H1 (cell line): ENCODE measurements around the gene BCL2.

Experiments
- CHD1 ChIP-seq: IDR thresholded peaks from 2 replicates; pipeline ENCODE4 v1.6.1; 2012; ENCODE audit warnings: low read depth, low read length, improper control_type of control experiment
- EP300 ChIP-seq, 2 experiments: IDR thresholded peaks; 1 replicate in 1 of 2; 2 replicates in 1 of 2; pipeline ENCODE4 v1.6.1; 2011 to 2012; ENCODE audit warnings: low read depth in 2 of 2, low read length in 2 of 2, mild to moderate bottlenecking in 2 of 2, borderline replicate concordance in 1 of 2, inconsistent platforms in 1 of 2, moderate library complexity in 1 of 2
- RAD21 ChIP-seq, 2 experiments: IDR thresholded peaks in 1 of 2; conservative IDR thresholded peaks in 1 of 2; 2 replicates each; pipeline ENCODE4 v1.6.1; 2011; ENCODE audit warnings: low read depth in 2 of 2, low read length in 2 of 2, improper control_type of control experiment in 1 of 2, inconsistent platforms in 1 of 2, mild to moderate bottlenecking in 1 of 2, moderate library complexity in 1 of 2
- SIN3A ChIP-seq, 2 experiments: IDR thresholded peaks in 1 of 2; conservative IDR thresholded peaks in 1 of 2; 2 replicates each; pipeline ENCODE4 v1.6.1; 2011 to 2012; ENCODE audit warnings: low read length in 2 of 2, improper control_type of control experiment in 1 of 2, low read depth in 1 of 2, mild to moderate bottlenecking in 1 of 2
- SP1 ChIP-seq: IDR thresholded peaks from 2 replicates; pipeline ENCODE4 v1.6.1; 2011; ENCODE audit warnings: low read depth, low read length
- SP4 ChIP-seq: IDR thresholded peaks from 2 replicates; pipeline ENCODE4 v1.6.1; 2012; ENCODE audit warnings: low read length, inconsistent platforms
- SUZ12 ChIP-seq: fragments of 200-600 bp; sonication (generic); IDR thresholded peaks from 2 replicates; pipeline ENCODE4 v1.6.1; 2012; ENCODE audit warnings: mild to moderate bottlenecking, inconsistent platforms, low read length, moderate library complexity, mixed read lengths
- TF ChIP-seq, protein P1 (sequence below), 3 experiments: IDR thresholded peaks; 1 replicate in 2 of 3; 2 replicates in 1 of 3; pipeline versions ENCODE4 v1.5.1 to v1.6.1; 2011; ENCODE audit warnings: low read length in 3 of 3, mild to moderate bottlenecking in 3 of 3, inconsistent platforms in 2 of 3, low read depth in 1 of 3, moderate library complexity in 1 of 3; ENCODE audit not compliant: insufficient read depth in 1 of 3; ENCODE audit errors: control extremely low read depth in 1 of 3

GRCh38 chr18:63297687-63298399, 21.7 kb downstream of the BCL2 start:
- no peak for TF ChIP-seq SIN3A (conservative IDR thresholded peaks at IDR 0.05 in 1 of 2, IDR thresholded peaks at IDR 0.05 in 1 of 2; ENCODE audit: low read depth in 1 of 2, low read length in 2 of 2)
- TF ChIP-seq, protein P1, sequence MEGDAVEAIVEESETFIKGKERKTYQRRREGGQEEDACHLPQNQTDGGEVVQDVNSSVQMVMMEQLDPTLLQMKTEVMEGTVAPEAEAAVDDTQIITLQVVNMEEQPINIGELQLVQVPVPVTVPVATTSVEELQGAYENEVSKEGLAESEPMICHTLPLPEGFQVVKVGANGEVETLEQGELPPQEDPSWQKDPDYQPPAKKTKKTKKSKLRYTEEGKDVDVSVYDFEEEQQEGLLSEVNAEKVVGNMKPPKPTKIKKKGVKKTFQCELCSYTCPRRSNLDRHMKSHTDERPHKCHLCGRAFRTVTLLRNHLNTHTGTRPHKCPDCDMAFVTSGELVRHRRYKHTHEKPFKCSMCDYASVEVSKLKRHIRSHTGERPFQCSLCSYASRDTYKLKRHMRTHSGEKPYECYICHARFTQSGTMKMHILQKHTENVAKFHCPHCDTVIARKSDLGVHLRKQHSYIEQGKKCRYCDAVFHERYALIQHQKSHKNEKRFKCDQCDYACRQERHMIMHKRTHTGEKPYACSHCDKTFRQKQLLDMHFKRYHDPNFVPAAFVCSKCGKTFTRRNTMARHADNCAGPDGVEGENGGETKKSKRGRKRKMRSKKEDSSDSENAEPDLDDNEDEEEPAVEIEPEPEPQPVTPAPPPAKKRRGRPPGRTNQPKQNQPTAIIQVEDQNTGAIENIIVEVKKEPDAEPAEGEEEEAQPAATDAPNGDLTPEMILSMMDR (IDR thresholded peaks at IDR 0.05; ENCODE audit: control extremely low read depth in 1 of 3, insufficient read depth in 1 of 3, low read depth in 1 of 3, low read length in 3 of 3), result no peak
- TF ChIP-seq EP300 (IDR thresholded peaks at IDR 0.05; ENCODE audit: borderline replicate concordance in 1 of 2, low read depth in 2 of 2, low read length in 2 of 2), result no peak
- no peak for TF ChIP-seq CHD1
- no peak for TF ChIP-seq RAD21 (IDR thresholded peaks at IDR 0.05 in 1 of 2, conservative IDR thresholded peaks at IDR 0.05 in 1 of 2; ENCODE audit: low read depth in 2 of 2, low read length in 2 of 2)
- no peak for TF ChIP-seq SP4
- no peak for TF ChIP-seq SP1
- no peak for TF ChIP-seq SUZ12
